HG03571 (cell line): ENCODE data around the gene OLFML2B.
"Not testable (repeated sequence)": the region's sequence is repeated elsewhere in the genome, so short reads cannot be mapped to it uniquely, and the experiment has no call there.

Experiments used
- ATAC-seq: cut with Tn5 transposase; IDR thresholded peaks from one replicate; pipeline ENCODE4 v1.9.1; 2021; ENCODE audit not compliant: unreplicated experiment

Gene OLFML2B

DNA sequence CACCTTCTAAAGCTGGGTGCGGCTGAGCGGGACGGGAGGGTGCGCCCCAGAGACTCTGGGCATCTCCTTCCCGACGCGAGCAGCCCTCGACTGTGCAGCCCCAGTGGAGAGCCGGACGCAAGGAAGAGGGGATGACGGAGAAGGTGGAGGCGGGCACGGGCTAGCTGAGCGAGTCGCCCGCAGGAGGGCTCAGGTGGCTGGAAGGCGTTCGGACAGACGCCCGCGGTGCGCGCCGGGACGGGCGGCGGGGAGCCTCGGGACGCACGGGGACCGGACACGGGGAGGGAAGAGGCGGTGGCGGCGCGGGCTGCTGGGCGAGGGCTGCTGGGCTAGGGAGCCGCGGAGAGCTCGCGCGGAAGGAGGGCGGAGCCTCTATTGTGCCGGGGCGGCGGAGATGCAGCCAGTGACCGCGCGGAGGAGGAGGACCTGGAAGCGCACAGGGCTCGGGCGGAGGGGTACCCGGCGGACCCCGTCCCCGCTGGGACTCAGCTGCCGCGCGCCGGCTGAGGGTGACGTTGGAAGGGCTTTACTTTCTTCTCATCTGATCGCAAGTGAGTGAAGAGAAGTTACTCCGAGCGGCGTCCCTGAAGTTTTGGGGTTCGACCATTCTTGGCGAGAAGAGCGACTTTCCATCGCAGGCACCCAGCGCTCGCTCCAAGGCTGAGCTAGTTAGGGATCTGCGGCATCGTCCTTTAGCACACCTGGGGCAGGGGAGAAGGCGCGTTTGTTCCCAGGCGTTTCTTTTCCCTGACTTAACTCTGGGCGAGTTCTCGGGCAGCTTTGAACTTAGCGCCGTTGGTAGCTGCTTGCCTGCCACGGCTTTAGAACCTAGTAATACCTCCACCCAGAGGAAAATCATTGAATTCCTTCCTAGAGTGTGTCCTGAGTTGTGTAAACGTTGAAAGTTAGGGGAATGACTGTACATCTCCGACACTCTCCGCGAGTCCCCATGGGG, at the start of gene OLFML2B:
Gene OLFML2B, minus strand, starts transcription at position 323 of the 955 bp plus-strand sequence. CDS start 439 bp downstream, outside the sequence.
- peak; percentile 70 for ATAC-seq

DNA sequence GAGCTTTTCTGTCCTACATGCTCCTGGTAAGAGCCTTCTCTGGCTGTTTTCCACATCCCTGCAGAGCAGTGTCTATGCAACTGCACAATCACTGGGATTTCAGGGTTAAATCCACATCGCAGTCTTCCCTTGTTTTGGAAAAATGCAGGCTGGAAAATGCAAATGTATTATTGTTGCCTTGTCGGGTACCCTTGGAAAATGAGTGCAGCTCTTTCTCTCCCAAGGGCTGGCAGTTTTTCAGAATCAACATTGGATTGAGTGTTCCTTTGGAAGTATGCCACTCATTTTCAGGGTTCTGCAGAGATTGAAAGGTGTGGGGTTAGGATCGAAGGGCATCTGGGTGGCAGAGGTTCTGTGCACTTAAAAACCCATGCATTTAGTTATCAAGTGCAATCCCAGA, 49.1 kb upstream of the OLFML2B start:
- ATAC-seq = no peak

GRCh38 chr1:162070825-162071224, 47.2 kb upstream of the OLFML2B start:
- no peak for ATAC-seq

DNA sequence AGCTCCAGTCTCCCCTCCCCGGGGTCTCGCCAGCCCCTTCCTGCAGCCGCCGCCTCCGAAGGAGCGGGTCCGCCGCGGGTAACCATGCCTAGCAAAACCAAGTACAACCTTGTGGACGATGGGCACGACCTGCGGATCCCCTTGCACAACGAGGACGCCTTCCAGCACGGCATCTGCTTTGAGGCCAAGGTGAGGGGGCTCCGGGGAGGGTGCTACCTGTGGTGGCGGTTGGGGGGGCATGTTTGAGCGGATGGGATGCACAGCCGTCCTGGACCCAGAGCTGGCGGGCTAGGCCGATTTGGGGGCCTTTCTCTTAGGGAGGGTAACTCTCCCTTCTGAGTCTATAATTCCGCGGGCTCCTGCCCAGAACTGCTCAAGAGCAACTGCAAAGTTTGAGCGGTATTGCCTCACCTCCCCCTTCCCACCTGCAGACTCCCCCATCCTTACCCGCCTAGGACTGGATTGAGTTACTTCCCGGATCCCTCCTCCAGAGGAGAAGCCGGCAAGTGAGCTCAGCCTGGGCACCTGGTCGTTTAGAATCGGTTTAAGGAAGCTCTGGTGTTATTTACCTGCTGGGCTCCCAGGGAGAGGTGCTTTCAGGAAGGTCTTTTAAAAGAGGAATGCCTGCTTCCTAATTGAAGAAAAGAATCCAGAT, 46.6 kb upstream of the OLFML2B start:
- peak; percentile 20 for ATAC-seq

DNA sequence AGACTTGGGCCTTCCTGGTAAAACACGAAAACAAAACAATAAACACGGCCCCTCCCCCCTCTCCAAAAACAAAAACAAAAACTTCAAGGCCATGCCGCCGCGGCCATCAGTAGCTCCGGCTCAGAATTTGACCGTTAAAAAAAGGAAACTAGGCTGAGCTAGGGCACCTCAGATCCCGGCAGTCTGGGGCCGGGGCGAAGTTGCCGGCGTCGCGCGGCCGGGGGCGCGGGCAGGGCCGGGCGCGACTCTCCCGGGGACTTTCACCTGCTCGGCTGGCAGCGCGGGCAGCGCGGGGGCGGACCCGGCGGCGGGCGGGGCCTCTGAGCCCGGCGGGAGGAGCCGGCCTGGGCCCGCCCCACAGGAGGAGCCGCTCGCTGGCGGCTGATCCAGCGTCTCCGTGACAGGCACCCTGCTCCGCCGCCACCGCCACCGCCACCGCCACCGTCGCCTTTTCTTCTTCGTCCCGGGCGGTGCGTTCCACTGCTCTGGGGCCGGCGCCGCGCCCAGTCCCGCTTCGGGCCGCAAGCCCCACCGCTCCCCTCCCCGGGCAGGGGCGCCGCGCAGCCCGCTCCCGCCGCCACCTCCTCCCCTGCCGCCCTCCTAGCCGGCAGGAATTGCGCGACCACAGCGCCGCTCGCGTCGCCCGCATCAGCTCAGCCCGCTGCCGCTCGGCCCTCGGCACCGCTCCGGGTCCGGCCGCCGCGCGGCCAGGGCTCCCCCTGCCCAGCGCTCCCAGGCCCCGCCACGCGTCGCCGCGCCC, 45.8 kb upstream of the OLFML2B start, which contains the start of gene NOS1AP:
Gene NOS1AP, plus strand, starts transcription at position 358 of the 760 bp plus-strand sequence. CDS start 487 bp downstream, outside the sequence.
- peak; percentile 98 for ATAC-seq

GRCh38 chr1:162068301-162068700, 44.6 kb upstream of the OLFML2B start:
- ATAC-seq = no peak

DNA sequence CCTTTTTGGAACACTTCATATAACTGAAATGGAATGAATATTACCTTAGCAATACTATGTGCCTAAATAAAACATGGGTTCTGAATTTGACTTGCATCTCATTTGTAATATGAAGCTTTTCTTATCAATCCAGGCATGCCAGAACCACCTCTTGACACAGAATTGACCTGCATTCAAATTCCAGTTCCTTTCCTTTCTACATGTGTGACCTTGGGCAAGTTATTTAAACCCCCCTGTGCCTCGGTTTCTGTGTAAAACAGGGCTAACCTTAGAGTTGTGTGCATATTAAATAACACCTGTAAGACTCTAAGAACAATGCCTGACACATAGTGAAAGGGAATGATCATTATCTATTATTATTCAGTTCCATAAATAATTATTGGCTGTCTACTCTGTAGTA, 43.8 kb upstream of the OLFML2B start:
- ATAC-seq = no peak

DNA sequence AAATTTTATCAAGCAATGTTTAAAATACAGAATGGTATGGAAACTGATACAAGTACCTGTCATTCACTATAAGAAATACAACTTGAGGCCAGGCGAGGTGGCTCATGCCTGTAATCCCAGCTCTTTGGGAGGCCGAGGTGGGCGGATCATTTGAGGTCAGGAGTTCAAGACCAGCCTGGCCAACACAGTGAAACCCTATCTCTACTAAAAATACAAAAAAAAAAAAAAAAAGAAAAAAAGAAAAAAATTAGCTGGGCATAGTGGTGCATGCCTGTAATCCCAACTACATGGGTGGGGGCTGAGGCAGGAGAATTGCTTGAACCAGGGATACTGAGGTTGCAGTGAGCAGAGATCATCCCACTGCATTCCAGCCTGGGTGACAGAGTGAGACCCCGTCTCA, 43.2 kb upstream of the OLFML2B start:
- not testable (repeated sequence) for ATAC-seq

DNA sequence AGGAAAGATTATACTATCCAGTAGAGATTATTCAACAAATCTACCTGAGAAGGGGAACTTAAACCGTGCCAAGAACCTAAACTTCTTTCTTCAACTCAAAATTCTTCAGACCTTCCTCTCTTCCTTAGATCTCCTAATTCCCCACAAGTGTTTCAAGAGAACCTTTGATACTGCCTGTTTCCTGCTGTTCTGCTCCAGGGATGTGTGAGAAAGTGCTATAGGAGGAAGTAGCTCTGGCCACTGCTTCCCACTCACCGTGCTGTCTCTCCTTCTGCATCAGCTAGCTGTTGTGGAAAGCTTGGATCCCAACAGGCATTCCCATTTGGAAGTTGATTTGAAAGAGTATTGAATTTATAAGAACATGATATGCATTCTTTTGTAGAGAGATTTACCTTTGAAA, 41.3 kb upstream of the OLFML2B start:
- no peak for ATAC-seq

DNA sequence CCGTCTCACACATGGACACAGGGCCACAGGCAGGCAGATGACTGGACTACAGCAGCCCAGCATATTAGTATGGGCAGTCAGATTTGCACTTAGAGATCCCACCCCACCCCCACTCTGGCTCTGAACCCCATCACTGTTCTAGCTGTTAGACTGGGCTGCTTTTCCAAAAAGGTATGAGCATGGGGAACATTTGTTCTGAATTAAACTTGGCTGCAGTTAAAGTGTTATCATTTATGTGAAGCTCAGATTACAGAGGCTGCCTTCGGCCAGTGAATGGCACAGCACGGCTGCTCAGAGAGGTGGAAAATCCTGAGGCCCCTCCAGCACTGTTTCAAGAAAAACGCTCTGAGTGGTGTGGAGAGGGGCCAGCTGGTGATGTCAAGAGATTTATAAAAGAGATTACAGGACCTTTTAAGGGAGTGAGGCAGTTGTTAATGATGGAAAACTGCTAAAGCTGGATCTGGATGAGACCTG, 38.9 kb upstream of the OLFML2B start:
- no peak for ATAC-seq

- ATAC-seq = no peak
Measured at GRCh38 chr1:162060314-162060713, 36.6 kb upstream of the OLFML2B start.

DNA sequence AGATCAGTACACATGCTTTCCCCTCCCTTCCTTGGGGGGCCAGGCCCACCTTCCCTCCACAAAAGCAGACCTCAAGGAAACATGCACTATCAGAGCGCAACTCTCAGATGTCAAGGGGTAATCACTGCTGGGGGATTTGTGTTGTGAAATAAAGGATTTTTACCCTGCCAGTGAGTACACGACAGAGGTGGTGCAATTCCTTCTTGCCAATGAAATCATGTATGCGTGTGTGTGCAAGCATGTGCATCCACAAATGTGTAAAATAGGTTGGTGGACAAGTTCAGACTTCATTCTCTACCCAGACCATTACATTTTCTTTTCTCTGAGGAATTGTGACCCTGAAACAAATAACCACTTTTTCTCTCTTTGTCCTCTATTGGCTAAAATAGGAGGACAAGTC, 36.1 kb upstream of the OLFML2B start:
- ATAC-seq = no peak

- ATAC-seq = no peak
Measured at GRCh38 chr1:162056579-162056978, 32.9 kb upstream of the OLFML2B start.

- no peak for ATAC-seq
Measured at GRCh38 chr1:162056043-162056442, 32.4 kb upstream of the OLFML2B start.

- no peak for ATAC-seq
Measured at GRCh38 chr1:162055062-162055461, 31.4 kb upstream of the OLFML2B start.

DNA sequence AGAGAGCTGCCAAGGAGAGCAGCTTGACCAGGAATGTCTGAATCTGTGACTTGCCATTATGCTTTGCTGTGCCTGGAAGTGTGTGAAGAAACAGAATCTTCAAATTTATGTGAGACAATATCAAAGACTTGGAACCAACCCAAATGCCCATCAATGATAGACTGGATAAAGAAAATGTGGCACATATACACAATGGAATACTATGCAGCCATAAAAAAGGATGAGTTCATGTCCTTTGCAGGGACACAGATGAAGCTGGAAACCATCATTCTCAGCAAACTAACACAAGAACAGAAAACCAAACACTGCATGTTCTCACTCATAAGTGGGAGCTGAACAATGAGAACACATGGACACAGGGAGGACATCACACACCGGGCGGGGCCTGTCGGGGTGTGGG, 30.3 kb upstream of the OLFML2B start:
- ATAC-seq = not testable (repeated sequence)

DNA sequence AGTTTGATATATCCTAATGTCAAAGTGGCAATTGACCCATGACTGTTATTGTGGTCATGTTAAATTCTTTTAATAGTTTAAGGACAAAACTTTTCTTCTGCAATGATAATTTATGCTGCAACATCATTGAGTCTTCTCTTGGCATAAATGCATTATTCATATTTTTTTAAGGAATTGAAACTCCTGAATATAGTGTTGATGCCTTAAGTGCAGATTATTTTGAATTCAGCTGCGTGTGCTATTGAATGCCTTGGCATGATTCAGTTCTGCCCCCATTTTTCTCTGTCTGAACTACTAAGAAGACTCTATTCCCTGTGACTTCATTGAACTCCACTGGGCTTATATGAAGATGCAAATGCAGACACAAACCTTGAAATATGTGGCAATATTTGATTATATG, 23.3 kb upstream of the OLFML2B start:
- ATAC-seq = no peak

- no peak for ATAC-seq
Measured at GRCh38 chr1:162042361-162042760, 18.7 kb upstream of the OLFML2B start.

GRCh38 chr1:162040657-162041056, 17.0 kb upstream of the OLFML2B start:
- no peak for ATAC-seq

GRCh38 chr1:162040001-162040400, 16.3 kb upstream of the OLFML2B start:
- no peak for ATAC-seq

DNA sequence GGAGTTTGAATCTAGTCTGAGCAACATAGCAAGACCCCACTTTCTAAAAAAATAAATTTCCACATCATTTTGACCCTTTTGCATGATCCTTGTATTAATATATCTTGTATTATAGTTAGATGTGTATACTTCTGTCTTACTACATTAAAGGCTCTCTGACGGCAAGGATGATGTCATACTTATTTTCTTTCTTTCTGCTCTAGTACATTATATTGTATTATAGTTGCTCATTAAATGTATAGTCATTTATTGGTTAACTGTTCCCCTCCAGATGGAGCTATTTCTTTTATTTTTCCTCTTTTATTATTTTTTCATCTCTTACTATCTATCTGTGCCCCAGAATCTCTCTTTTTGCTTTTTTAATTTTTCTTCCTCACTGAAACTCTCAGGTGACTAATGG, 15.0 kb upstream of the OLFML2B start:
- ATAC-seq = no peak
